ENCODE results near the gene GPR18. TPM values are rescaled to one million over a fixed set of nuclear protein-coding genes. Genes with fewer than 3 reads are reported as not detected.

Gene GPR18
- total RNA-seq, 1 experiment from 2014 or later, result not detected

- Histone ChIP-seq H3K36me3 (ENCODE audit: control insufficient read depth, insufficient read depth, low read length) (no peaks in the 10 kb centered on the region), H3K27me3 (replicated peaks; ENCODE audit: control insufficient read depth, insufficient read depth, low read length) (no peaks in the 10 kb centered on the region), H3K9me3 (no peaks in the 10 kb centered on the region), H3K4me1 (no peaks in the 10 kb centered on the region), H3K4me3 (ENCODE audit: low read depth, low read length) (no peak overlapping the region)
- Mint-ChIP-seq H3K36me3 (ENCODE audit: insufficient read depth, unreplicated experiment) (peaks cover 47% of the 10 kb centered on the region), H3K9me3 (ENCODE audit: unreplicated experiment) (peaks cover 7% of the 10 kb centered on the region), H3K27me3 (ENCODE audit: insufficient read depth, unreplicated experiment) (no peaks in the 10 kb centered on the region), H3K27ac (ENCODE audit: unreplicated experiment) (no peak overlapping the region), H3K4me1 (ENCODE audit: low read depth, unreplicated experiment) (peaks cover 7% of the 10 kb centered on the region), H3K4me3 (ENCODE audit: unreplicated experiment) (no peak overlapping the region)
- ChIA-PET CTCF (no interaction called here), POLR2A (no interaction called here)
- BruUV-seq (replicated peaks), result no TSS peak
- no peak for DNase-seq
- TF ChIP-seq CTCF (IDR thresholded peaks at IDR 0.05; ENCODE audit: insufficient read depth in 1 of 2, low read depth in 1 of 2, low read length in 1 of 2, severe bottlenecking in 1 of 2, unreplicated experiment in 1 of 2), result no peak
- intact Hi-C loops (cut with micrococcal nuclease; ENCODE audit: unreplicated experiment), result no loop called here
Observed at GRCh38 chr13:99246100-99246499, 12.1 kb downstream of the GPR18 start.

- intact Hi-C loops (cut with micrococcal nuclease; ENCODE audit: unreplicated experiment), result no loop called here
- no peaks in the 10 kb centered on the region for H3K27me3 Mint-ChIP-seq (ENCODE audit: insufficient read depth, unreplicated experiment)
- Histone ChIP-seq H3K4me1 (no peaks in the 10 kb centered on the region), H3K36me3 (ENCODE audit: control insufficient read depth, insufficient read depth, low read length) (peaks cover 3% of the 10 kb centered on the region; the same call in 1 of the 2 replicates), H3K9me3 (no peaks in the 10 kb centered on the region), H3K27me3 (replicated peaks; ENCODE audit: control insufficient read depth, insufficient read depth, low read length) (no peaks in the 10 kb centered on the region), H3K4me3 (ENCODE audit: low read depth, low read length) (no peak overlapping the region)
- peaks cover 10% of the 10 kb centered on the region for H3K9me3 Mint-ChIP-seq (ENCODE audit: unreplicated experiment)
- BruUV-seq (replicated peaks), result no TSS peak
- CTCF ChIA-PET, result interaction anchor here (0.6 kb wide), 1 partner anchor 1490 kb away, joined by 3 read pairs; no protein-coding TSS in a partner anchor
- POLR2A ChIA-PET, result no interaction called here
- H3K4me1 Mint-ChIP-seq (ENCODE audit: low read depth, unreplicated experiment), result peaks cover 6% of the 10 kb centered on the region
- no peak for DNase-seq
- TF ChIP-seq CTCF (IDR thresholded peaks at IDR 0.05; ENCODE audit: insufficient read depth in 1 of 2, low read depth in 1 of 2, low read length in 1 of 2, severe bottlenecking in 1 of 2, unreplicated experiment in 1 of 2), result no peak
- no peak overlapping the region for H3K4me3 Mint-ChIP-seq (ENCODE audit: unreplicated experiment)
- H3K27ac Mint-ChIP-seq (ENCODE audit: unreplicated experiment), result no peak overlapping the region
- H3K36me3 Mint-ChIP-seq (ENCODE audit: insufficient read depth, unreplicated experiment), result peaks cover 26% of the 10 kb centered on the region
Observed at GRCh38 chr13:99237981-99238662, 20.1 kb downstream of the GPR18 start.

GRCh38 chr13:99231721-99232120, 26.5 kb downstream of the GPR18 start:
- DNase-seq, result no peak
- CTCF ChIA-PET, result no interaction called here
- TF ChIP-seq CTCF (IDR thresholded peaks at IDR 0.05; ENCODE audit: insufficient read depth in 1 of 2, low read depth in 1 of 2, low read length in 1 of 2, severe bottlenecking in 1 of 2, unreplicated experiment in 1 of 2), result no peak

More at GRCh38 chr13:99231721-99232120, 26.5 kb downstream of the GPR18 start:
- H3K27me3 ChIP-seq (replicated peaks; ENCODE audit: control insufficient read depth, insufficient read depth, low read length), result no peaks in the 10 kb centered on the region
- no peaks in the 10 kb centered on the region for H3K4me1 ChIP-seq
- Mint-ChIP-seq H3K4me3 (ENCODE audit: unreplicated experiment) (no peak overlapping the region), H3K9me3 (ENCODE audit: unreplicated experiment) (no peaks in the 10 kb centered on the region), H3K36me3 (ENCODE audit: insufficient read depth, unreplicated experiment) (peaks cover 6% of the 10 kb centered on the region), H3K27ac (ENCODE audit: unreplicated experiment) (no peak overlapping the region), H3K4me1 (ENCODE audit: low read depth, unreplicated experiment) (peaks cover 8% of the 10 kb centered on the region), H3K27me3 (ENCODE audit: insufficient read depth, unreplicated experiment) (no peaks in the 10 kb centered on the region)
- no peak overlapping the region for H3K4me3 ChIP-seq (ENCODE audit: low read depth, low read length)
- no peaks in the 10 kb centered on the region for H3K36me3 ChIP-seq (ENCODE audit: control insufficient read depth, insufficient read depth, low read length)
- BruUV-seq (replicated peaks), result no TSS peak
- H3K9me3 ChIP-seq, result no peaks in the 10 kb centered on the region
- POLR2A ChIA-PET, result no interaction called here
- intact Hi-C loops (cut with micrococcal nuclease; ENCODE audit: unreplicated experiment), result no loop called here
